PFSK-1 (cell line): ENCODE measurements around the gene THSD4.

Source experiments
- POLR2AphosphoS5 ChIP-seq: IDR thresholded peaks from 2 replicates; pipeline ENCODE4 v1.6.1; 2012; ENCODE audit warnings: low read depth, mild to moderate bottlenecking, control low read depth, low read length, moderate library complexity
- SIN3A ChIP-seq: IDR thresholded peaks from 2 replicates; pipeline ENCODE4 v1.6.1; 2012; ENCODE audit warnings: mild to moderate bottlenecking, low read length, moderate library complexity, borderline replicate concordance; ENCODE audit not compliant: insufficient read depth
- TAF1 ChIP-seq: IDR thresholded peaks from 2 replicates; pipeline ENCODE4 v1.6.1; 2012; ENCODE audit warnings: low read length, control low read depth, borderline replicate concordance; ENCODE audit not compliant: insufficient read depth
- TF ChIP-seq, protein P1 (sequence below), 2 experiments: IDR thresholded peaks; 2 replicates each; pipeline versions ENCODE4 v1.6.1 to v1.8.0; 2011 to 2012; ENCODE audit warnings: low read depth in 2 of 2, low read length in 2 of 2, control low read depth in 1 of 2, inconsistent platforms in 1 of 2, mild to moderate bottlenecking in 1 of 2, moderate library complexity in 1 of 2; ENCODE audit not compliant: insufficient read depth in 1 of 2

DNA sequence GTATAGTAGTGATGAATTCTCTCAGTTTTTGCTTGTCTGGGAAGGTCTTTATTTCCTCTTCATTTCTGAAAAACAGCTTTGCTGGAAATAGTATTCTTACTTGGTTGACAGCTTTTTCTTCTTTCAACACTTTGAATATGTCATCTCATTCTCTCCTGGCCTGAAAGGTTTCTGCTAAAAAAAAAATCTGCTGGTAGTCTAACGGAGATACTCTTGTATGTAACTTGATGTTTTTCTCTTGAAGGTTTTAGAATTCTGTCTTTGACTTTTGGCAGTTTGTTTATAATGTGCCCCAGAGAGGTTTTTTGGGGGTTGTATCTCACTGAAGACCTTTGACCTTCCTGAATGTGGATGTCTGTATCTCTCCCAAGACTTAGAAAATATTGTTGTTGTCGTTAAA lies 47.0 kb downstream of the THSD4 start:
- TF ChIP-seq TAF1 (no peak), SIN3A (no peak), POLR2AphosphoS5 (no peak)
- TF ChIP-seq, protein P1, sequence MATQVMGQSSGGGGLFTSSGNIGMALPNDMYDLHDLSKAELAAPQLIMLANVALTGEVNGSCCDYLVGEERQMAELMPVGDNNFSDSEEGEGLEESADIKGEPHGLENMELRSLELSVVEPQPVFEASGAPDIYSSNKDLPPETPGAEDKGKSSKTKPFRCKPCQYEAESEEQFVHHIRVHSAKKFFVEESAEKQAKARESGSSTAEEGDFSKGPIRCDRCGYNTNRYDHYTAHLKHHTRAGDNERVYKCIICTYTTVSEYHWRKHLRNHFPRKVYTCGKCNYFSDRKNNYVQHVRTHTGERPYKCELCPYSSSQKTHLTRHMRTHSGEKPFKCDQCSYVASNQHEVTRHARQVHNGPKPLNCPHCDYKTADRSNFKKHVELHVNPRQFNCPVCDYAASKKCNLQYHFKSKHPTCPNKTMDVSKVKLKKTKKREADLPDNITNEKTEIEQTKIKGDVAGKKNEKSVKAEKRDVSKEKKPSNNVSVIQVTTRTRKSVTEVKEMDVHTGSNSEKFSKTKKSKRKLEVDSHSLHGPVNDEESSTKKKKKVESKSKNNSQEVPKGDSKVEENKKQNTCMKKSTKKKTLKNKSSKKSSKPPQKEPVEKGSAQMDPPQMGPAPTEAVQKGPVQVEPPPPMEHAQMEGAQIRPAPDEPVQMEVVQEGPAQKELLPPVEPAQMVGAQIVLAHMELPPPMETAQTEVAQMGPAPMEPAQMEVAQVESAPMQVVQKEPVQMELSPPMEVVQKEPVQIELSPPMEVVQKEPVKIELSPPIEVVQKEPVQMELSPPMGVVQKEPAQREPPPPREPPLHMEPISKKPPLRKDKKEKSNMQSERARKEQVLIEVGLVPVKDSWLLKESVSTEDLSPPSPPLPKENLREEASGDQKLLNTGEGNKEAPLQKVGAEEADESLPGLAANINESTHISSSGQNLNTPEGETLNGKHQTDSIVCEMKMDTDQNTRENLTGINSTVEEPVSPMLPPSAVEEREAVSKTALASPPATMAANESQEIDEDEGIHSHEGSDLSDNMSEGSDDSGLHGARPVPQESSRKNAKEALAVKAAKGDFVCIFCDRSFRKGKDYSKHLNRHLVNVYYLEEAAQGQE (IDR thresholded peaks at IDR 0.05; ENCODE audit: insufficient read depth in 1 of 2, low read depth in 2 of 2, low read length in 2 of 2): no peak
